ENCODE data around the gene NAPEPLD.
"Not testable (repeated sequence)": the region's sequence is repeated elsewhere in the genome, so short reads cannot be mapped to it uniquely, and the experiment has no call there.

Gene NAPEPLD

DNA sequence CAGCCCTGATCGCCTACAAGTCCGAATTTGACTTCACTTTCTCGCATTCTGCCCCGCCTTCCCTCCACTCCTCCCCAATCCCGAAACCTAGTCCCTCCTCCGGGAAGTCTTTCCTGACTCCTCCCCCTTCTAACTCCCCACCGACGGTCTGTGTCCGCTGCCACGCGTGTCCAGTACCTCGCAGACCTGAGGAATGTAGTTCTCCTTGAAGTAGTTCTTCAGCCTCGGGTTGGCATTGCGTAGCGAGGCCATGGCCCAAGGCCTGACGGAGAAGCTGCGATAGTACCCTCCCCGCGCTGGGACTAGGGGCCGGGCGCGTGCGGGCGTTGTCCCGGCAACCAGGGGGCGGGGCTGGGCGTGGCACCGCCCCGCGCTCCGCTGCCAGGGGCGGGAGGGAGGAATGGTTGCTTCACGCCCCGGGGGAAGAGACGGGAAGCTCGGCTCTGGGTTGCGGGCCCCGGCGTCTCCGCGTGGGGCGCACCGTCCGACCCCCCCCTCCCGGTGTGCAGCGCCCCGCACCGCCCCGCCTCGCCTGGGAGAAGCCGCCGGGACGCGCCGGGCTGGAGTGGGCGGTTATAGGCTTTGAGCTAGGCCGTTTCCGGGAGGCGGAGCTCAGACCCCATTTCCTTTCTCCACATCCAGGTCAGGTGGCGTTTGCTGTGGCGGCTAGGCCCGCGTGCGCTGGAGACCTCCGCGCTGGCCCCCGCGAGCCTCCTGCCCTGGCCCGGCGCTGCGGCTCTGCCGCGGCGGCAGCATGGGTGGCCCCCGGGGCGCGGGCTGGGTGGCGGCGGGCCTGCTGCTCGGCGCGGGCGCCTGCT lies 74.2 kb downstream of the NAPEPLD start, which contains the start of the genes ARMC10 and FBXL13:
TSS of gene ARMC10 (plus strand) at position 622 of the 818 bp plus-strand sequence. CDS start at position 755, 133 bp downstream.
TSS of gene FBXL13 (minus strand) at position 278 of the 818 bp plus-strand sequence.
- H3K4me3 ChIP-seq = peak within 1 kb of the TSS; percentile 62 to 85 (median 79)
- H3K27ac ChIP-seq = peak within 1 kb of the TSS; percentile 80 to 95 (median 92)

DNA sequence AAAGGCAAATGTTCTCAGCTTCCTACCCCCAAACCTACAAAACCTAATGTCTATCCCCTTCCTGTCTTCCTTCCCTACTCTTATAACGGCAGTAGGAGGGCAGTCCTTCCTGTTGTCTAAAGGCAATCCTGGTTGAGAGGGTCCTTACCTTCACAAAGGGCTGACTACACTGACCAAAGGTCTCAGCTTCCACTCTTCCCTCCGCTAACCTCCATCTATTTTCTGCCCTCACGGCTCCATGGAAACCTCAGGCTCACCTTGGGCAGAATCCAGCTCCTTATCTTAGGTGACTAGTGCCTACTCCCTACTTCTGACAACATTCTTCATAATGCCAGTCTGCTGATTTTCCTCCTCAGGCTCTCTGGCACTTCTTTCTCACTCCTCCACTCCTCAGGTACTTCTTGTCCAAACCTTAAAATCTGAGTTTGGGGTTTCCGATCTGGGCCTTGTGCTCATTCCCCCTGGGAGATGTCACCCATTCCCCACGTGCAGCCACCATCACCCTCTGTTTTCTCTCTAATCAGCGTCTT lies 74.8 kb downstream of the NAPEPLD start:
- Histone ChIP-seq H3K27ac (peak overlapping the region in 20 of 21 experiments; percentile 22 to 95 (median 91)), H3K4me3 (peak overlapping the region; percentile 62 to 85 (median 79))

DNA sequence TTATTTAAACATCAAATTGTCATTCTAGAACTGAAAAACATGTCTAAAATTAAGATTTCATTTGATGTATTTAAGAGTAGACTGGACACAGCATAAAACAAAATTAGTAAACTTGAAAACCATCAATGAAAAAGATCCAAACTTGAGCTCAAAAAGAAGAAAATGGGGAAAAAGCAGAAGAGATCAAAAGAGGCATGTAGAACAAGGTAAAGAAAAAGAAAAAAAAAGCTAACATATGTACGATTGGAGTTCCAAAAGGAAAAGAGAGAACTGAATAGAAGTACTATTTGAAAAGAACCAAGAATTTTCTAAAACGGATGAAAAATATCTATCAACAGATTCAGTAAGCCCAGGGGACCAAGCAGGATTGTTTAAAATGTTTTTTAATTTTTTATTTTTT lies 77.9 kb downstream of the NAPEPLD start:
- no peak overlapping the region for H3K4me3 ChIP-seq

DNA sequence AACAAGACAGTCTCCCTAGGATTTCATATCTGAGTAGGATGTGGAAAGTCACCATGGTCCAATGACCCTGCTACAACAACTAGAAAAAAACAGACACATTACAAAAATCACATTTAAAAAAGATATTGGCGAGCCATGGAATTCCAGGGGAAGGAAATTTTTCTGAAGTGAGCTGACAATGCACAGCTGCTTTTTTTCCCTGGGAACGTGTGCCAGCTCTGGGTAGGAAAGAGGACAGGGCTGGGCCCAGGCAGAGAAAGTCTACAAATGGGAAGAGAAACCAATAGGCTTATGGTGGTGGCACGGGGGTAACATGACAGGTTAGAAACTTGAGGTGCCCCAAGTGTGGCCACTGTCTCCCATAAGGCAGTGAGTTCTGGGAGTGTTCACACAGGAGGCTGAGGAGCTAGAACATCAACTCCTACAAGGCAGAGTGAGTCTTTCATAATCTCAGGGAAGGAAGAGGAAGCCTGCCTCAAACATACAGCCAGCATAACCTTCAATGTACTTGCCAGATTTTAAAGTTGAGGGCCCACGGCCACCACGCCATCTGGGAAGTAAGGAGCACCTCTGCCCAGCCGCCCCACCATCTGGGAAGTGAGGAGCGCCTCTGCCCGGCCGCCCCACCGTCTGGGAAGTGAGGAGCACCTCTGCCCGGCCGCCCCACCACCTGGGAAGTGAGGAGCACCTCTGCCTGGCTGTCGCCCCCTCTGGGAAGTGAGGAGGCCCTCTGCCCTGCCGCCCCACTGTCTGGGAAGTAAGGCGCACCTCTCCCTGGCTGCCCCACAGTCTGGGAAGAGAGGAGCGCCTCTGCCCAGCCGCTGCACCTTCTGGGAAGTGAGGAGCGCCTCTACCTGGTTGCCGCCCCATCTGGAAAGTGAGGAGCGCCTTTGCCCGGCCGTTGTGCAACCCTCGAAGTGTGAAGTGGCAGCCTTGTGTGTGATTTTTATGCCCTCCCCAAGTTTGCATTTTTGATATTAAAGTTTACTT lies 80.2 kb downstream of the NAPEPLD start:
- no peak overlapping the region for H3K4me3 ChIP-seq
- no peak overlapping the region for H3K27ac ChIP-seq

More for the DNA sequence above, 77.9 kb downstream of the NAPEPLD start:
- no peak overlapping the region for H3K27ac ChIP-seq

DNA sequence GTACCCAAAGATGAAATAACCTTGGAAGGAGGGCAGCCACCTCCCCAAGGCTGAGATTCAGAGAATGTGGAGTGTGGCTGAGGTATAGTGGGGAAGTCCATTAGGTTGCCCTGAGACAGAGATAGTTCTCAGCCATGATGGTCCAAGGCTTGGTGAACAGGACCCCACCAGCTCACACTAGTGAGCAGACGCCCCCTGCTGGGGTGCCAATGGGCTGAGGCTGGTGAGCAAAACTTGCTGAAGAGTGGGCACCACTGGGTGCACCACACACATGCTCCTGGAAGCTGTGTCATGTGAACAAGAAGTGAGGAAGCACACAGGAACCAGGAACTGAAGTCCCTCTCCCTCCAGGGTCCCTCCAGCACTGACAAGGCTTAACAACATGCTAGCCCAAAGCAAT lies 83.2 kb downstream of the NAPEPLD start:
- Histone ChIP-seq H3K27ac (no peak overlapping the region), H3K4me3 (no peak overlapping the region)

DNA sequence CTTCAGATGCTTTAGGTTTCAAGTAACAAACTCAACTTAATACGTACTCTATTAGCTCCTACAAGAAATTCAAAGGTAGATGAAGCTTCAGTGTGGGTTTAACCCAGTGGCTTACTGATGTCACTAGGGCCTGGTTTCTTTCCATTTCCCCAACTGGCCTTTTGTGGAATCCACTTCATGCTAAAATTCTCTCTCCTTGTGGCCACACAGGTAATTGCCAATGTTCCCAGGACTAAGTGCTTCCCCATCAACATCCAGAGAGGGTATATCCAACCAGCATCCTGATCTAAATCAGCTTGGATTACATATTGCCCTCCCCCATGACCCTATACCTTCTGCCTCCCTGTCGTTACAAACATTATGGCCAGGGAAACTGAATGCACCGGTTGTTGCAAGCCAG lies 85.0 kb downstream of the NAPEPLD start:
- no peak overlapping the region for H3K4me3 ChIP-seq
- H3K27ac ChIP-seq = no peak overlapping the region

DNA sequence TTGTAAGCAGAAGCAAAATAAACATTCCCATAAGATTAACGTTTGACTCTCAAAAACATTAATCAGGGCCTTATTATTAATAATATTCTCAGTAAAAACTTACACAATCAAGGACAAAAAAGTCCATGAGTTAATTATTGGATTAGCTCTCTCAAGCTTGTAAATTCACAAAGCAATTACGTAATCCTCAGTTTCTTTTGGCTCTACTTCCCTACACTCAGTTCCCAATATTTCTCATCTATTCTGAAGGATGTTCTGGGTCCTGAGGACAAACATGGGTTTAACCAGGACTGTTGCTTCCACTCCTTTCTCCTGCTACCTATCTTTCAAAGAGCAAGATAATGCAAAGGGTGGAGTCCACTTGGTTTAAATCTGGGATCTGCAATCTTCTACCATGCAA lies 89.4 kb downstream of the NAPEPLD start:
- H3K27ac ChIP-seq = no peak overlapping the region
- H3K4me3 ChIP-seq = no peak overlapping the region

DNA sequence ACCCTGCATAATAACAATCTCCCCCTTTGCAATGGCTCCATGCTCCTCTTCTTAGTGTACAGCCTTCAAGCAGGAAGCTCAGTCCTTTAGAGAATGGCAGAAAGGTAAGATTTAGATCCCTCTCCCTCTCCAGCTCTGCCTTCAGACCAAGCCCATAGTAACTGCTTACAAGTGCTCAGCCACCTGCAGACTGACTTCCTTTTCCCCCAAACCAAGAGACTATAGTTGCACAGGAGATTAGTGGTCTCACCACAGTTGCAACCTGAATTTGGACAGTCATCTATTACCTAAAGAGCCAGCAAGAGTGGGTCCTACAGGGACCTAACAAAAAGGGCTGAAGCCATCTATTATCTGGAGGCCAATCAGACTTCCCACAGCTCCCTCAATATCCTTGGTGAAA lies 90.8 kb downstream of the NAPEPLD start:
- Histone ChIP-seq H3K27ac (no peak overlapping the region), H3K4me3 (no peak overlapping the region)

DNA sequence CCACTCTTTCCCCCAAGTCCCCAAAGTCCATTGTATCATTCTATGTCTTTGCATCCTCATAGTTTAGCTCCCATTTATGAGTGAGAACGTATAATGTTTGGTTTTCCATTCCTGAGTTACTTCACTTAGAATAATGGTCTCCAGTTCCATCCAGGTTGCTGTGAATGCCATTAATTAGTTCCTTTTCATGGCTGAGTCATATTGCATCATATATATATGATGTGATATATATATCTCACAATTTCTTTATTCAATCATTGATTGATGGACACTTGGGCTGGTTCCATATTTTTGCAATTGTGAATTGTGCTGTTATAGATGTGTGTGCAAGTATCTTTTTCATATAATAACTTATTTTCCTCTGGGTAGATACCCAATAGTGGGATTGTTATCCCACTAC lies 92.9 kb downstream of the NAPEPLD start:
- not testable (repeated sequence) for H3K27ac ChIP-seq, H3K4me3 ChIP-seq

DNA sequence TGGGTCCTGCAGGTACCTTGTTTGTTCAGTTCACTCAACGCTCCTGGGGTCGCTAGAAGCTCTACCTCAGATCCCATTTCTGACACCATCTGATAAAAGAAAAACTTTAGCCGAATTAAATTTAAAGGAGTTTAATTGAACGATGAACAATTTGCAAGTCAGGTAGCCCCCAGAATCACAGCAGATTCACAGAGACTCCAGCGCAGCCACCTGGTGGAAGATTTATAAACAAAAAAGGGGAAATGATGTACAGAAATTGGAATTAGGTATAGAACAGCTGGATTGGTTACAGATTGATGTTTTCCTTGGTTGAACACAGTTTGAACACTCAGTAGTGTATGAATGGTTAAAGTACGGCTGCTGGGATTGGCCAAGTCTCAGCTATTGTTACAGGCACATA lies 97.4 kb downstream of the NAPEPLD start:
- no peak overlapping the region for H3K27ac ChIP-seq
- no peak overlapping the region for H3K4me3 ChIP-seq
